ENCODE results near the gene TNPO3.
"Not testable (repeated sequence)": the region's sequence is repeated elsewhere in the genome, so short reads cannot be mapped to it uniquely, and the experiment has no call there.

TNPO3 gene

DNA sequence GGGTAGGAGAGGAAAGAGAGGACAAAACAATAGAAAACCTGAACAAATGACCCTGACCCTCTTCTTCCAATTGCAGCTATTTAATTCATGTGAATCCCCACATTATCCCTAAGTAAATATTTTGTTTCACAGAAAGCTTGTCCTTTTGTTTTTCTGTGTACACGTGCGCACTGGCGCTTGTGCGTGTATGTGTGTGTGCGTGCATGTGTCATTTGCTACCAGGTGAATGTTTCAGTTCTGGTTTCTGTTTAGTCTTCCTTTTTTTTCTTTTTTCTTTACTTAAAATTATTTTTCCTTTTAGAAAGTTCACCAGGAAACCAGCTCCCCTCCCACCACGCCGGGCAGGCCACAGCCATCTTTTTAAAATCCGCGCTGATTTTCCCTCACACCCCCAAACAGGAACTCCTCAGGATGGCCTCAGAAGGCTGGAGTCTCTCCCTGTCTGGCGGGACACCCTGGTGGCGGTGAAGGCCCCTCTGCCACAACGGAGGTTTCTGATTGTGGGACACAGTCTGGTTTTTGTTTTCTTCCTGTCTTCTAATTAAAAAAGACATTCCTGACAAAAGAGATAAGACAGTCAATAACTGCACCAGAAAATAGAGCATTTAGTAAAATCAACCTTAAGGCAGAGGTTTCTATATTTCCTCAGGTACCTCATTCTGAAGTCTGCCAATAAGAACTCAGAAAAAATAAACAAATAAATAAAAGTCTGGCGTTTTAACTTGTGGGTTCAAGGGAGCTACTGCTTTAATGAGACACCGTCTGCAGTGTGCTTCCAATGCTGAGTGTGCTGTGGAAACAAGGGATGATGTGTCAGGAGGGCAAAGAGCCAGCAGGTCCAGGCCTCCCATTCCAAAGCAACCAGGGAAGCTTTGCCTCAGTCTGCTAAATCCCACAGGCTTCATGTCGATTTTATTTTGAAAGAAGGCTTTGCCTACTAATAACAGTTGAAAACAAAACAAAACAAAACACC lies 99.8 kb downstream of the TNPO3 start:
- no peak for DNase-seq

DNA sequence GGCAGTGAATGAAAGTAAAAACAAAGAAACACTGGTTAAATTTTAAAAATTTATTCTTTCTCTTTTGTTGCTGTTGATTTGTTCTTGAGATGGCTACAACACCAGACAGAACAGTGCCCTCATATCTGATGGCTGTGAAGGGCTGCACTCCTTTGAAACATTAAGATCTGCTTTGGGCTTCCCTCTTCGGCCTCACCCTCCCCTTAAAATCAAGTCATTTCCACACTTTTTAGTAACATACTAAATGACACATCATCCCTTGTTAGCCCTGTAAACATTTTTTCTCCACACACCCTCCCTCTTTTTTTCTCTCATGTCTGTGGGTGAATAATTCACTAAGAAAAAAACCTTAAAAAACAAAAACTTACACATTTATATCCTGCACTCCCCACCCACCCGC lies 100.8 kb downstream of the TNPO3 start:
- DNase-seq, result no peak

DNA sequence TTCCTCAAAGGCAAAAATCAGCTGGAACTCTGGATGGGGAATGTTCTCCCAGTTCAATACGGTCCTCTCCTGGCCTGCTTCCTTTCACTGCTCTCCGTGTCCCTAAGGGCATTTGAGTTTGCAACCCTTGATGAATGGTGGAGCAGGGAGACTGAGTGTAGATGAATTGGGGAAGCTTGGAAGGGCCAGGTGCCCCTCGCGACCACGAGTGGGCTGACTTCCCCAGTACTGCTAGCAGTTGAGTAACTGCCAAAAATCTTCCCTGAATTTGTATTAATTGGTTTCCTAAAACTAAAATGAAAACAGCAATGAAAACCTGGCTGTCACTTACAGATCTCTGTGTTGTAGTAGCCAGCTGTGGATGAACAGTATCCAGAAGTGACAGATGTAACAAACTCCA lies 103.6 kb downstream of the TNPO3 start:
- no peak for DNase-seq

DNA sequence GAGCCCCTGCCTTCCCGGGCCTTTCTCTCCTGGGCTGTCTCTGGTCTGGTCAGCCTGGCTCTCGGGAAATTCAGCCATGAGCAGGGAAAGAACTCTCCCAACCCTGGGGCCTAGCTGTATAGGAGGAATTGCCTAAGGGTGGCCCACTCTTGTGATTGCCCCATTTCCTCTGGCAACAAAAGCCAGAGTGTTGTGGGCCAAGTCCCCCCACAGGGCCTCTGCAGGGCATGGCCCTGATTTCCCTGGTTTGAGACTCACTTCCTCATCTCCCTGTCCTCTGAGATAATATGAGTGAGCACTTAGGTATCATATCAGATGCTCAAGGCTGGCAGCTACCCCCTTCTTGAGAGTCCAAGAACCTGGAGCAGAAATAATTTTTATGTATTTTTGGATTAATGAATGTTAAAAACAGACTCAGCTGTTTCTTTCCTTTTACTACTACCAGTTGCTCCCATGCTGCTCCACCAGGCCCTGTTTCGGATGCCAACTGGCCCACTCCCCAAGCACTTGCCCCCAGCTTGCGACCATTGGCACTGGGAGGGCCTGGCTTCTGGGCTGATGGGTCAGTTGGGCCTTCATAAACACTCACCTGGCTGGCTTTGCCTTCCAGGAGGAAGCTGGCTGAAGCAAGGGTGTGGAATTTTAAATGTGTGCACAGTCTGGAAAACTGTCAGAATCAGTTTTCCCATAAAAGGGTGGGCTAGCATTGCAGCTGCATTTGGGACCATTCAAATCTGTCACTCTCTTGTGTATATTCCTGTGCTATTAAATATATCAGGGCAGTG lies 105.7 kb downstream of the TNPO3 start:
- no peak for DNase-seq

DNA sequence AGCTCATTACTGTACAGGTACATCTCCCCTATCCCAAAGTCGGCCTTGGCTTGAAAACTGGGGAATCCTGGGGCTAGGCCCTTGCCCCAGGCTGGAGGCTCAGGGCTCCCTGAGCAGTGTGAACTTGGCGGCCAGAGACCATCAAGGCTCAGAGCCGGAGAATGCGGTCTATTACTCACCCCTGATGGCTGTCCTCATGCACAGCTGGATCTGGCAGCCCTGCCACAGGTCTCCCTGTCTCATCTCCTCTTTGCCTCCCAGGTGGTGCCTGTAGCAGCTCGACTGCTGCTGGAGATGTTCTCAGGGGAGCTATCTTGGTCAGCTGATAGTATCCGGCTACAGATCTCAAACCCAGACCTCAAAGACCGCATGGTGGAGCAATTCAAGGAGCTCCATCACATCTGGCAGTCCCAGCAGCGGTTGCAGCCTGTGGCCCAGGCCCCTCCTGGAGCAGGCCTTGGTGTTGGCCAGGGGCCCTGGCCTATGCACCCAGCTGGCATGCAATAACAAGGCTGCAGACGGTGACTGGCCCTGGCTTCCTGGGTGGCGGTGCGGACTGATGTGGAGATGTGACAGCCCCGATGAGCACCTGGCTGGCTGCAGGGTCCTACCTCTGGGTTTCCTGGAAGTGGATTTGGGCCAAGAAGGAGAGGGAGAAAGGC lies 106.5 kb downstream of the TNPO3 start:
- no peak for DNase-seq

DNA sequence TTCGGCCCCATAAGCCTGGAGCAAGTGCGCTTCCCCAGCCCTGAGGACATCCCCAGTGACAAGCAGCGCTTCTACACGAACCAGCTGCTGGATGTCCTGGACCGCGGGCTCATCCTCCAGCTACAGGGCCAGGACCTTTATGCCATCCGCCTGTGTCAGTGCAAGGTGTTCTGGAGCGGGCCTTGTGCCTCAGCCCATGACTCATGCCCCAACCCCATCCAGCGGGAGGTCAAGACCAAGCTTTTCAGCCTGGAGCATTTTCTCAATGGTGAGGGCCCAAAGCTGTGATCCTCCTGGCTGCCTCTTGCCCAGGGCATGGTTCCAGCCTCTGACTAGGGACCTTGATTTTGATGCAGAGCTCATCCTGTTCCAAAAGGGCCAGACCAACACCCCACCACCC lies 107.1 kb downstream of the TNPO3 start:
- no peak for DNase-seq

DNA sequence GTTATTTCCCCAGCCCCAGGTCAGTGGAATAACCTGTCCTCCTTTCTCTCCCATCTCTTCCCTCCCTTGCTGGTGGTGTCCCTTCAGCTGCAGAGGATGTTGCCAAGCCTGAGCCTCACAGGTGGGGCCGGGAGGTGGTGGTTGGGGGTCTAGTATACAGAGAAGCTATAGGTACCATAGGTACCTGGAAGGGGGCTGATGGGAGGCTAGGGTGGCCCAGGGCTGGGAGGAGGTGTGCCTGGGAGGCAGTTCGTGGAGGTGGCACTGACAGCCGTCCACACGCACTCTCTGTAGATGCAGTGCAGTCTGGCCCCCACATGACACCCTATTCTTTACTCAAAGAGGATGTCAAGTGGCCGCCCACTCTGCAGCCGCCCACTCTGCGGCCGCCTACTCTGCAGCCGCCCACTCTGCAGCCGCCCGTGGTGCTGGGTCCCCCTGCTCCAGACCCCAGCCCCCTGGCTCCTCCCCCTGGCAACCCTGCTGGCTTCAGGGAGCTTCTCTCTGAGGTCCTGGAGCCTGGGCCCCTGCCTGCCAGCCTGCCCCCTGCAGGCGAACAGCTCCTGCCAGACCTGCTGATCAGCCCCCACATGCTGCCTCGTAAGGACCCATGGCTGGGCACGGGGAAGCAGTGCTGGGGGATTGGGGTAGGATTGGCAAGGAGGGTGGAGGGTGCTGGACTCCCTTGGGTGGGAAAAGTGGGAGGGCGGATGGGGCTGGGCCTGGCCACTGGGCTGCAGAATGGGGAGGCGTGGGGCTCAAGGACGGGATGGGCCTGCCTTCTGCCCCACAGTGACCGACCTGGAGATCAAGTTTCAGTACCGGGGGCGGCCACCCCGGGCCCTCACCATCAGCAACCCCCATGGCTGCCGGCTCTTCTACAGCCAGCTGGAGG lies 107.7 kb downstream of the TNPO3 start:
- DNase-seq, result no peak

DNA sequence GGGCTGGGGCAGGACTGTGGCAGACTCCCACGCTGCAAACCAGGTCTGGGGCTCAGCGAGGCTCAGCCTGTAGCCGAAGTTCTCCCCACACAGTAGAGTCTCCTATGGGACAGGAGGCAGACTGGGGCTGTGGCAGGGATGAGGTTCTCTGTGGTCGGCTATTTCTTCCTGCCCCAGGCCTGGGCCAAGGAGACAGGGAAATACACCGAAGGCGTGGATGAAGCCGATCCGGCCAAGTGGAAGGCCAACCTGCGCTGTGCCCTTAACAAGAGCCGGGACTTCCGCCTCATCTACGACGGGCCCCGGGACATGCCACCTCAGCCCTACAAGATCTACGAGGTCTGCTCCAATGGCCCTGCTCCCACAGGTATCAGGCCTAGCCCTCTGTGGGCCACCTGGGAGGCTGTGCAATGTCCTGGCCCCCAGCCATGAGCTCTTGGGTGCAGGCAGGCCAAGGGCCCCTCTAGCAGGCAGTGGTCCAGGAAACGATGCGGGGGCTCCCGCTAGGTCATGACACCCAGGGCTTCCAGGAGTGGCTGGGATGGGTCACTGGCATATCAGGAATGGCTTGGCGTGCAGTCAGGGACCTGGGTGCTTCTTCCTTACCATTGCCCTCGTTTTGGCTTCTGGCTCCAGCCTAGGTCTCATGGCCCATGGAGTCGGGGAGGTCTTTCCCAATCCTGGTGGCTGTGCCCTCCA lies 109.1 kb downstream of the TNPO3 start:
- no peak for DNase-seq

DNA sequence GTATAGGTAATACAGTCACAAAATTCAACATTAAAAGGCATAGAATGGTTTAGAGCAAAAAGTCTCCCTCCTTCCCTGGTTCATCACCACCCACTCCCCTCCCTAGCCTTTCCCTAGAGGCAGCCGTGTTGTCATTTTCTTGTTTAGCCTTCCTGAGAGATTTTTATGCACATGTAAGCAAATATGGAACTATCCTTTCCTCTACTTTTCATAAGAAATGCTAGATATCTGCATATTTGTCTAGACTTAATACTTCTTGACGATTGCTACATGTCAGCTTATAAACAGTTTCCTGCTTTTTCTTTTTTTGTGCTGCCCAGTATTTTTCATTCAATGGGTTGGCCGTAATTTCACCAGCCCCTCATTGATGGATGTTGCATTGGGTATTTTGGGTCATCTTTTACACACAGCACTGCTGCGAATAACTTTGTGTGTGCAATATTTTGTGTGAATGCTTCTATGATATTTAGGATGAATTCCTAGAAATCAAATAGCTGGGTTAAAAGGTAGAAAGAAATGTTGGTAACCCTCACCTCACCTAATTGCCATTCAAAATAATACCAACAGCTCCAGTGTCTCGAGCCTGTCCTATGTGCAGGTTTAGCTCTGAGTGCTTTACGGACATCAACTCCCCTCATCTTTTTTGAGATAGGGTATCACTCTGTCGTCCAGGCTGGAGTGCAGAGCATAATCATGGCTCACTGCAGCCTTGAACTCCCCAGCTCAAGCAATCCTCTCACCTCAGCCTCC lies 110.2 kb downstream of the TNPO3 start:
- DNase-seq, result no peak

DNA sequence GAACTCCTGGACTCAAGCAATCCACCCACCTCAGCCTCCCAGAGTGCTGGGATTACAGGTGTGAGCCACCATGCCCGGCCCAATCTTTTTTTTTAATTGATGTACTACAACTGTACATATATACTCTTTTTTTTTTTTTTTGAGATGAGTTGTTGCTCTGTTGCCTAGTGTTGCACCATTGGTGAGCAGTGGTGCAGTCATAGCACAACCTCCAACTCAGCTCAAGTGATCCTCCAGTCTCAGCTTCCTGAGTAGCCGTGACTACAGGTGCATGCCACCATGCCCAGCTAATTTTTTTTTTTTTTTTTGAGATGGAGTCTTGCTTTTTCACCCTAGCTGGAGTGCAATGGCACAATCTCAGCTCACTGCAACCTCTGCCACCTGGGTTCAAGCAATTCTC lies 111.7 kb downstream of the TNPO3 start:
- DNase-seq, result not testable (repeated sequence)

DNA sequence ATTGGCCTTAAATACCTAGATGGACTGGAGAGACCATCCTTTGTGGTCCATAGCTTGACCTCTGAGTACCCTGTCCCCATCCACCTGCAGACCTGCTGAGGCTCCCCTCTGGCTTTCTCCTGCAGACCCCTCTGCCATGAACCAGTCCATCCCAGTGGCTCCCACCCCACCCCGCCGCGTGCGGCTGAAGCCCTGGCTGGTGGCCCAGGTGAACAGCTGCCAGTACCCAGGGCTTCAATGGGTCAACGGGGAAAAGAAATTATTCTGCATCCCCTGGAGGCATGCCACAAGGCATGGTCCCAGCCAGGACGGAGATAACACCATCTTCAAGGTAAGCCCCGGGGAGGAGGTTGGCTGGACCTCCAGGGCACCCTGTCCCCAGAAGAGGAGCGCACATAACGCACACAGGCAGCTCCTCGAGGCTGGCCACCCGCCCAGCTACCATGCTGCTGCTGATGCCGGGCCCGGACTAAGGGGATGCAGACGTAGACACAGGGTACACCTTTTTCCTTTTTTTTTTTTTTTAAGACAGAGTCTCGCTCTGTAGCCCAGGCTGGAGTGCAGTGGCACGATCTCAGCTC lies 112.9 kb downstream of the TNPO3 start:
- DNase-seq, result no peak

DNA sequence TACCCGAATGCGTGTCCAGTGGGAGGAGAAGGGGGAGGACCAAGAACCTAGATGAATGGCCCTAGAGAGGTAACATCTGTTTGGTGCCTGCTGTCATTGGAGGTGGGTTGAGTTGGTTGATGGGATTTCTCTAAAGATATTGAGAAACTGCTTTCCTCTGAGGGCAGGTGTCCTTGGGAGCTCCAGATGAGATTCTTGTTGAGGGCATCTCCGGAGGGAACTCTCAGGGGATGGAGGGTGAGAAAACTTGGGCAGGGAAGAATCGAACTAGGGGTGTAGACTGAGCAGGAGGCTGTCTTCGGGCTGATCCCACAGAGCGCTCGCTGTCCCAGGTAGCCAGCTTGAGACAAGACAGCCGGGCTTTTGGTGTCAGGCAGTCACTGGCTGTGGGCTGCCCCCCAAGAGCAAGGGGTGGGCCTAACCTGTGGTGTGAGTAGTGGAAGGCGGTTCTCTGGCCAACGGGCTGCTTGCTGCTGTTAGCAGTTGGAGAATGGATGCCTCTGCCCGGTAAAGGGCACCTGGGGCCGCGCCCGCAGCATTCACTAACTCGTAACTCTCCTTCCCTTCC lies 113.5 kb downstream of the TNPO3 start:
- no peak for DNase-seq

DNA sequence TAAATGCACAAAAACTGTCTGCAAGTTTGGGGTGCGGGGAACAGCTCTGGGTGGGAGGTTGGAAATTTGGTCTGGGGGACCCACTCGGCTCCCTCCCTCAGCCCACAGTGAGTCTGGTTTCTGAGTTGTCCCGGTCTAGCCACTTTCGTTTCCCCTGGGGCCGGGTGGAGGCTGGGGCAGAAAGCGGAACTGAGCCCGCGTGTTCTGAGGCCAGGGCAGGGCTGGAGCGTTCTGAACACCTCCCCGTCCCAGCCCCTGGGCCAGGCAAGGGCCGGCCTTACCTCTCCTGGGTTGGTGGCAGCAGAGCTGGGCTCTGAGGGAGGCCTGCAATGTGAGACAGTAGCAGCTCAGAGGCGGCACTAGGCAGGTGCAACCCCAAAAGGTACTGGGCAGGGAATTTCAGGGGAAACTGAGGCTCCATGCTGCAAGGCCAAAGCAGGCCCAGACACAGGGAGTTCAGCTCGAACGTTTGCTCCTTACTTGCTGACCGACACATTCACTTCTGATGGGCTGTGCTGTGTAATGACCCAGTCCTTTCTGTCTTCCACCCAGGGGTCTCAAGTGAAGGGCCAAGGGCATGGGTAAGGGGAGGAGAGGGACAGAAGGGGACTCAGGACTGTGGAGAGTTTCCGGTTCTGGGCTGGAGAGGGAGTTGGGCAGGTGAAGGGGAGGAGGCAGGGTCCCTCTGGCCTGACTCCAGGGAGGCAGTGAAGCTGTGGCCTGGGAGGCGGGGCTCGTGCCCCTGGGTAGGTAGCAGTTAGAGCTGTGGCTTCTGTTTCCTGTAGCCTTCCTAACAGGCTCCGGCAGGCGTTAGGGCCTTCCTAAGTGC lies 114.2 kb downstream of the TNPO3 start:
- DNase-seq, result peak; percentile 54 to 61

DNA sequence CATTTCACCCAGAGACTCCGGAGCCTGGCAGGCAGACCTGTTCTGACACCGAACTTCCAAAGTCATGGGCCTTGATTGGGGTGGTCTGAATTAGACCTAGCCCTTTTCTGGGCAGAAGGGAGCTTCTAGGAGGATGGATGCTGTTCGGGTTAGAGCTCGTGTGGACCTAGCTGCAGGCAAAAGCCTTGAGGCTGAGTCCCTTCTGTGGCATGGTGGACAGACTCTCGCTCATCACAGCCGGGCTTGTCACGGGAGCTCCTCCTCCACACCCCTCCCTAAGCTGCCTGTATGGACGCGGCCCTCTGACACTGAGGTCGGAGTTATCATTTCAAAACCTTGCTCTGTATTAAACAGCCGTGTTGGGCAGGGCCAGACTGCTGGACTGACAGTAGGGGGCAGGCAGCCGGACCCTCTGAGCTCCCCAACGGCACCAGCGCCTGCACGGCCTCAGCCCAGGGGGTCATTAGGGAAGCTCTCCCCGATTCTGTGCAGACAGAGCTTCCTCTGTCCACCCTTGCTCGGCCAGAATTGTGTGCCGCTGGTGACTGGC lies 115.0 kb downstream of the TNPO3 start:
- DNase-seq, result no peak

DNA sequence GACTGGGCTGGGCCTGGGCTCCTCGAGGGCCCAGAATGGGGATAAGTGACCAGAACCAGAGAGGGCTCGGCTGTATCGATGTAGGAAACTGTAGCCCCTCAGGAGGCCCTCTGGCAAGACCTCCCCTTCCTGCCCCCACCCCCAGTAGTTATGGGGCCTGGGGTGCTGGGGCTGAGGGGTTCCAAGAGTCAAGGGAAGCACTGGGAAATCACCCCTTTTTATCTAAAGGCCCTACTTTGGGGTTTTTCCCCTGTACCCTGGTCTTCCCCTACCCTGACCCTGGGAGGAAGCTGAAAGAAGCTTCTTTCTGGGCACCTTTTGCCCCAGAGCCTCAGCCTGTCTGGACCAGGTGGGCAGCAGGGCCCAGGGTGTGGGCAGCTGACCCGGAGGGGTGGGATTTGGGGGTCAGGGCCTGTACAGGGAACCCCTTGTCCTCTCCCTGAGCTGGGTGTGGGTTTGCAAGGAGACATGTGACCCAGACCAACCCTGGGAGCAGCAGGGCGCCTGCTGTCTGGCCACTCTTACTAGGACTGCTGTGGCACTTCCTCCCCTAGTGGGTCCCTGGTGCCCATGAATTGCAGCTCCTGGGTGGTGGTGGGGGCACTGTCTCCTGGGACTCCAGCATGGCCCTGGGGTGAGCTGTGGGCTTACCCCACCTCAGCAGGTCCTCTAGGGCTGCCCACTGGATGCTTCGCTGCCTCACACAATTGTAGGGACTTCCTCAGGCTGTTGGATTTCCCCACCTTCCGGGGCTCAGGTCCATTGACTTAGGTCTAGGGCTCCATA lies 115.6 kb downstream of the TNPO3 start:
- no peak for DNase-seq

DNA sequence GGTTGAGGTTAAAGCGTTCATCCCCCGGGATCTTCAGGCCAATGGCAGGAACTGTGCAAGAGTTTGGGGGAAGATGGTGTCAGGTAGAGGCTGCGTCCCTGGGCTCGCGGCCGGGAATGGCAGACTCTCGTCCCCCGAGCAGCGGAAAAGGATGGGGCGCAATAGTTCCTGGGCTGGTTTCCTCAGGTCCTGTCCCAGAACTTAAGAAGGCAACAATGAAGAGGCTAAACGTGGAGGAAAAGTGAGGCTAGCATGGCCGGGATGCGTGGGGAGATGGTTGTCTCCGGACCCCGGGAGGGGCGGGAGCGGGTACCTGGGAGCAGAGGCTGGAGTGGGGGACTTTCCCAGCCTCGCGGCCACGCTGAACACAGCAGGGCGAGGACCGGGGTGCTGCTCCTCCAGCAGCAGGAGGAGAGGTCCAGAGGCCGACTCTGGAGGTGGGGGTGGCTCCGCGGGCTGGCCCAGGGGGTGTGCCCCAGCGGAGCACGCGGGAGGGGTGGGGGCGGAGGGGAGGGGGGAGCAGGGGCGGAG lies 116.3 kb downstream of the TNPO3 start:
- DNase-seq, result no peak

DNA sequence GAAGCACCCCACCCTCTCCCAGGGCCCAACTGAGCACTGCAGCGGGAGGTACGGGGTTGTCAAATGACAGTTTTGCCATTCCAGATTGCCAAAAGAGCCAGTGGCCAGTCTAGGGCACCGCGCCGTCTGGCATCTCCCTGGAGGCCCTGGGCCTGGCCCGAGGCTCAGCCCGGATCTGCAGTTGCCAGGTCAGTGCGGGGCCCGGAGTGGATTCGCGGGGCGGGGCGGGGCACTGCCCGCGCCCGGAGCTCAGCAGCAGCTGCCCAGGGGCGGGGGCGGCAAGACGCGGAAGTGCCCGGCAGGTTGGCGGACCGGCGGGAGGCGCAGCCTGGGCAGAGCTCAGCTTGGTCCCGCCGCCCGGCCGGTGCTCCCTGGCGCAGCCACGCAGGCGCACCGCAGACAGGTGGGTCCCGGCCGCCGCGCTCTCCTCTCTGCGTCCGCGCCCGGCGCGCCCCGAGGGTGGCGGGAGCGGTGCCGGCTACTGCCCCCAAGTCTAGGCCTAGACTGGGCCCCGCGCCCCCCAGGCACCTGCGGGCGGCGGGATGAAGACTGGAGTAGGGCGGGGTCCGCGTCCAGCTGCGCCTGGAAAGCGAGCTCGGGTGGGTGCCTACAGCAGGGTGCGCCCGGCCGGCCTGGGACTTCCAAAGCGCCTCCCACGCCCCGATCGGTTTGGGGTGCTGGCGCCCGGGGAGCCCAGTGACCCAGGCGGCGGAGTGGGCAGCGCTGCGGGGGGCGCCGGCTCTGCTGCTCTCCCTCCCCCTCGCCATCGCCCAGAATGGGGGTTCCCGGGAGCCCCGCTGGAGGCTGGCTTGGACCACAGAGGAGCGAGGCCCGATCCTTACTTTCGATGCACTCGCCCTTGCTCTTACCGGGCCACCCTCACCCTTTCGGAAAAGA lies 117.0 kb downstream of the TNPO3 start, which contains the start of gene IRF5:
Gene IRF5, plus strand, starts transcription at position 281 of the 897 bp plus-strand sequence. CDS start 4,155 bp downstream, outside the sequence.
- no peak for DNase-seq

All from bone marrow (tissue), 2 donors.